Suprapubic skin (tissue), 4 donors: ENCODE measurements around the gene CADM1.

Source experiments
- EP300 ChIP-seq: sonication (generic); formaldehyde crosslinking; IDR thresholded peaks from one replicate; pipeline ENCODE4 v1.6.1; 2017; ENCODE audit warnings: antibody characterized with exemption
- POLR2AphosphoS5 ChIP-seq, 3 donors: sonication (generic); formaldehyde crosslinking; IDR thresholded peaks; one replicate each; pipeline ENCODE4 v1.6.1; 2017; ENCODE audit warnings: antibody characterized with exemption in 3 of 3

DNA sequence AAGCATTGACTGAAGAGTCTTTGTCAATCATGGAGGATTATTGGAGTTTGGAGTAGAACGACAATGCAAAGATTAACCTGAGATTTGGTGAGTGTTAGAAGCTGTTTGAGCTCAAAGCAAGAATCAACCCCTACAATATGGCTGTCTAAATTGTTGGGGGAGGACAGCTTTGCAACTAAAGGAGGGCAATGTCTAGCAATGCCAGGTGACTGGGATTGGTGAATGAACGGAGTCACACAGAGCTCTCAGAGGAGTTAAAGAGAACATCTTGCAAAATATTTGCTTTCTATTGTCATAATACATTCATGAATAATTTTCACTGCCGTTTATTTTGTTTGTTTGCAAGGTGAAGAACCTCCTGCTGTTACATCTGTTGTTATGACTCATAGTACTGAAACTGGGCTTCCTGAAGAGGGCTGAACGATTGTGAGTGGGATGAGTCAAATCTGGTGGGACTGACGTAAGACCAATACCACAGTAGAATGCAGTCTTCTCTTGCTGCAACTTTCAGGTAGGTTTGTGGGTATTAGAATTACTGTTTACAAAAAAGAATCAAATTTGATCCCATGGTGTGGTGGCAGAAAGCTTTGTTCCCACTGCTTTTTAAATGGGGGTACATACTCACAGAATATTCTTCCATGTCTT, 281.9 kb downstream of the CADM1 start:
- TF ChIP-seq POLR2AphosphoS5 (IDR thresholded peaks at IDR 0.05) (no peak), EP300 (no peak)
